HCT116 (cell line): ENCODE data around the gene LRP2. TPM values are rescaled to one million over a fixed set of nuclear protein-coding genes. Genes with fewer than 3 reads are reported as not detected.

ENCODE experiments used
- ATAC-seq: fragments of 200-7000 bp; cut with Tn5 transposase; 2 replicates; pipeline ENCODE4 v1.9.1; 2020; ENCODE audit warnings: mild to moderate bottlenecking, moderate library complexity
- BruUV-seq: library from RNA; stranded (reverse); fragments of 400-500 nt; replicated peaks from 2 replicates; lab custom pipeline; 2021; lab: Mats Ljungman, UMichigan
- CTCF ChIA-PET: fragments of 300-600 bp; sonication (Branson Sonifier 250); formaldehyde crosslinking; loops from one replicate; lab custom pipeline; 2021; ENCODE audit warnings: antibody characterized with exemption; lab: Charles Lee
- POLR2A ChIA-PET: fragments of 300-600, 350-600 bp; sonication (Branson Sonifier 250); formaldehyde crosslinking; loops from one replicate; lab custom pipeline; 2021; ENCODE audit warnings: antibody characterized with exemption; lab: Charles Lee
- RAD21 ChIA-PET, 2 experiments: fragments of 300-600 bp; sonication (Branson Sonifier 250); formaldehyde crosslinking; loops; one replicate each; lab custom pipeline; 2023; ENCODE audit warnings: low total read pairs in 2 of 2; ENCODE audit not compliant: uncharacterized antibody in 2 of 2, unreplicated experiment in 2 of 2, low non-redundant PET in 1 of 2; lab: Charles Lee
- DNase-seq: peaks from one replicate; pipeline ENCODE4 v3.0.0-alpha.2; 2010; ENCODE audit warnings: low read depth, low spot score
- H2AFZ ChIP-seq: fragments of 200-600 bp; shearing (Covaris generic), sonication (generic); 2 replicates; pipeline ENCODE4 v1.6.1; 2017; ENCODE audit warnings: low read depth, mixed run types, mixed read lengths, antibody characterized with exemption, low read length; ENCODE audit not compliant: poor library complexity, severe bottlenecking
- H3K27ac ChIP-seq: 2 replicates; pipeline ENCODE4 v1.5.1; 2012; ENCODE audit warnings: low read depth, low read length
- H3K27me3 ChIP-seq: fragments of 200-600 bp; sonication (generic); 2 replicates; pipeline ENCODE4 v1.6.1; 2016; ENCODE audit warnings: mixed run types, low read length, mixed read lengths; ENCODE audit not compliant: insufficient read depth
- H3K36me3 ChIP-seq, 2 experiments: fragments of 200-500 bp in 1 of 2; fragments of 200-600 bp in 1 of 2; sonication (Bioruptor generic) in 1 of 2; sonication (generic) in 1 of 2; 2 replicates each; pipeline versions ENCODE4 v1.5.1 to v1.6.1; 2014 to 2016; ENCODE audit warnings: low read length in 2 of 2, inconsistent platforms in 1 of 2, mixed read lengths in 1 of 2, mixed run types in 1 of 2; ENCODE audit not compliant: insufficient read depth in 2 of 2, control insufficient read depth in 1 of 2
- H3K4me1 ChIP-seq, 2 experiments: fragments of 200-600 bp in 1 of 2; sonication (generic) in 1 of 2; 2 replicates each; pipeline versions ENCODE4 v1.5.1 to v1.6.1; 2012 to 2017; ENCODE audit warnings: low read length in 2 of 2, inconsistent platforms in 1 of 2, mild to moderate bottlenecking in 1 of 2, mixed read lengths in 1 of 2, mixed run types in 1 of 2, moderate library complexity in 1 of 2; ENCODE audit not compliant: insufficient read depth in 2 of 2, control insufficient read depth in 1 of 2
- H3K4me2 ChIP-seq: fragments of 200-600 bp; sonication (generic); 2 replicates; pipeline ENCODE4 v1.6.1; 2017; ENCODE audit warnings: mixed run types, low read length, mixed read lengths
- H3K4me3 ChIP-seq, 2 experiments: fragments of 200-600 bp in 1 of 2; sonication (generic) in 1 of 2; replicated peaks in 1 of 2; 2 replicates each; pipeline ENCODE4 v1.5.1; 2011 to 2016; ENCODE audit warnings: low read length in 2 of 2, control low read depth in 1 of 2, low read depth in 1 of 2, mild to moderate bottlenecking in 1 of 2, mixed read lengths in 1 of 2, mixed run types in 1 of 2
- H3K79me2 ChIP-seq: fragments of 200-600 bp; sonication (generic); 2 replicates; pipeline ENCODE4 v1.6.1; 2017; ENCODE audit warnings: mild to moderate bottlenecking, mixed run types, low read length, moderate library complexity, mixed read lengths; ENCODE audit not compliant: insufficient read depth
- H3K9ac ChIP-seq: fragments of 200-600 bp; sonication (generic); 2 replicates; pipeline ENCODE4 v1.6.1; 2016; ENCODE audit warnings: low read length, mixed read lengths
- H3K9me2 ChIP-seq: fragments of 200-600 bp; sonication (generic), shearing (Covaris generic); 2 replicates; pipeline ENCODE4 v1.6.1; 2017; ENCODE audit warnings: mixed run types, mild to moderate bottlenecking, moderate library complexity; ENCODE audit not compliant: insufficient read depth
- H3K9me3 ChIP-seq, 2 experiments: fragments of 200-500 bp in 1 of 2; fragments of 200-600 bp in 1 of 2; sonication (Bioruptor generic) in 1 of 2; sonication (generic) in 1 of 2; 2 replicates each; pipeline ENCODE4 v1.6.1; 2014 to 2017; ENCODE audit warnings: low read length in 2 of 2, mixed read lengths in 2 of 2, inconsistent platforms in 1 of 2, low read depth in 1 of 2, mild to moderate bottlenecking in 1 of 2, mixed run types in 1 of 2, moderate library complexity in 1 of 2; ENCODE audit not compliant: control insufficient read depth in 1 of 2, insufficient read depth in 1 of 2
- H4K20me1 ChIP-seq: fragments of 200-600 bp; sonication (generic), shearing (Covaris generic); 2 replicates; pipeline ENCODE4 v1.6.1; 2017; ENCODE audit warnings: mixed run types, mild to moderate bottlenecking, moderate library complexity; ENCODE audit not compliant: insufficient read depth
- CBX3 ChIP-seq: IDR thresholded peaks from 2 replicates; pipeline ENCODE4 v1.6.1; 2012; ENCODE audit warnings: low read depth
- CEBPB ChIP-seq: IDR thresholded peaks from 2 replicates; pipeline ENCODE4 v1.6.1; 2012; ENCODE audit warnings: low read depth
- ELF1 ChIP-seq: IDR thresholded peaks from 2 replicates; pipeline ENCODE4 v1.6.1; 2012; ENCODE audit warnings: low read depth, borderline replicate concordance
- EZH2 ChIP-seq: fragments of 200-600 bp; sonication (generic); IDR thresholded peaks from 2 replicates; pipeline ENCODE4 v1.6.1; 2017; ENCODE audit warnings: antibody characterized with exemption, mixed run types
- FOSL1 ChIP-seq: IDR thresholded peaks from 2 replicates; pipeline ENCODE4 v1.6.1; 2012; ENCODE audit warnings: low read depth
- POLR2A ChIP-seq: IDR thresholded peaks from 2 replicates; pipeline ENCODE4 v1.7.0; 2011; ENCODE audit warnings: borderline replicate concordance; ENCODE audit not compliant: insufficient read depth, insufficient read length; ENCODE audit errors: extremely low read depth
- RAD21 ChIP-seq: IDR thresholded peaks from 2 replicates; pipeline ENCODE4 v1.6.1; 2012; ENCODE audit warnings: low read depth, mild to moderate bottlenecking
- SIN3A ChIP-seq: IDR thresholded peaks from 2 replicates; pipeline ENCODE4 v1.6.1; 2012; ENCODE audit warnings: low read depth
- SP1 ChIP-seq: IDR thresholded peaks from 2 replicates; pipeline ENCODE4 v1.6.1; 2012; ENCODE audit warnings: low read depth
- SRF ChIP-seq: IDR thresholded peaks from 2 replicates; pipeline ENCODE4 v1.6.1; 2012; ENCODE audit warnings: low read depth
- TCF7L2 ChIP-seq: IDR thresholded peaks from 2 replicates; pipeline ENCODE4 v1.7.0; 2011; ENCODE audit warnings: borderline replicate concordance, inconsistent platforms; ENCODE audit not compliant: insufficient read depth, insufficient read length; ENCODE audit errors: extremely low read depth
- YY1 ChIP-seq: IDR thresholded peaks from 2 replicates; pipeline ENCODE4 v1.6.1; 2011; ENCODE audit warnings: low read length, low read depth, moderate library complexity, mild to moderate bottlenecking; ENCODE audit not compliant: insufficient replicate concordance; ENCODE audit errors: extremely low read depth
- ZNF274 ChIP-seq: fragments of 200-500 bp; sonication (Bioruptor generic); IDR thresholded peaks from 2 replicates; pipeline ENCODE4 v1.6.1; 2014; ENCODE audit warnings: mild to moderate bottlenecking, low read depth, low read length, inconsistent platforms
- intact Hi-C: fragments of 100-400 bp; cut with micrococcal nuclease; formaldehyde crosslinking; loops from 2 replicates; pipeline ENCODE4 v1.10.0; 2022
- total RNA-seq: library from RNA; stranded (reverse); gene quantifications from one replicate; pipeline ENCODE4 v1.2.1, GENCODE V29; 2021; ENCODE audit not compliant: unreplicated experiment
- TF ChIP-seq, protein P1 (sequence below), 3 experiments: fragments of 200-600 bp in 1 of 3; sonication (generic) in 1 of 3; IDR thresholded peaks in 2 of 3; conservative IDR thresholded peaks in 1 of 3; 2 replicates each; pipeline ENCODE4 v1.5.1; 2012 to 2017; ENCODE audit warnings: low read depth in 2 of 3, low read length in 2 of 3, antibody characterized with exemption in 1 of 3, borderline replicate concordance in 1 of 3, control low read depth in 1 of 3, mild to moderate bottlenecking in 1 of 3, mixed read lengths in 1 of 3, mixed run types in 1 of 3, moderate library complexity in 1 of 3; ENCODE audit not compliant: insufficient read depth in 1 of 3
- TF ChIP-seq, protein P2 (sequence below): IDR thresholded peaks from 2 replicates; pipeline ENCODE4 v1.6.1; 2012
- TF ChIP-seq, protein P3 (sequence below): IDR thresholded peaks from 2 replicates; pipeline ENCODE4 v1.6.1; 2012
- TF ChIP-seq, protein P4 (sequence below): IDR thresholded peaks from 2 replicates; pipeline ENCODE4 v1.6.1; 2012; ENCODE audit warnings: low read depth
- TF ChIP-seq, protein P5 (sequence below): IDR thresholded peaks from 2 replicates; pipeline ENCODE4 v1.6.1; 2011; ENCODE audit warnings: mild to moderate bottlenecking, low read length, moderate library complexity; ENCODE audit not compliant: insufficient replicate concordance; ENCODE audit errors: extremely low read depth

LRP2 gene
- total RNA-seq, 1 experiment from 2014 or later: 0.20 TPM

DNA sequence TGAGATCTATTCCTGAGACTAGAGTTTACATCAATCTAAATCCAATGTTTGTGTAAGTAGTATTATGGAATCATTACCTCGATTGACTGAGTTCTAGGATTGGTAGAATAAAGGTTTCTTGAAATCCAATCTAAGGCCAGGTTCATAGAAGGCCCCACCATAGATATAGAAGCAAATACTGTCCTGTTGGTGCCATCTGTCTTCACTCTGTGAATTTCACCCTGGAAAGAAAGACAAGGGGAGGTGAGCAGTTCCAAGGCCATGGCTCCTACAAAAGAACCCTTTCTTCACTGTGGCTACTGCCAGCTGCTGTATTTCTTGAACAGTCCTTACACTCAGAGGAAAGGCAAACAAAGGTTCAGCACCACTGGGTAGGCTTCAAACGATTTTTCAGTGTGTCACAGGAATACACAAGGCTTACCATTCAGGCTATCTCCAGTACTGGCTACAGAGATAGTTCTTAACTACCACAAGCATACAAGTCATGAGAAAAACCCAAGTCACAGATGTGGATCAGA is 137.0 kb downstream of the LRP2 start:
- Histone ChIP-seq H3K4me3 (no peak overlapping the region), H3K36me3 (no peaks in the 10 kb centered on the region), H4K20me1 (no peaks in the 10 kb centered on the region), H3K27ac (no peak overlapping the region), H3K4me1 (peaks cover 0 to 4% of the 10 kb centered on the region in 2 experiments; a peak in 1 of 4 replicates), H3K9ac (no peak overlapping the region), H3K4me2 (no peak overlapping the region), H3K9me3 (no peaks in the 10 kb centered on the region), H3K27me3 (no peaks in the 10 kb centered on the region), H3K79me2 (no peaks in the 10 kb centered on the region), H3K9me2 (no peaks in the 10 kb centered on the region), H2AFZ (no peak overlapping the region)
- CTCF ChIA-PET: no interaction called here
- POLR2A ChIA-PET: no interaction called here
- no TSS peak for BruUV-seq
- TF ChIP-seq, protein P1, sequence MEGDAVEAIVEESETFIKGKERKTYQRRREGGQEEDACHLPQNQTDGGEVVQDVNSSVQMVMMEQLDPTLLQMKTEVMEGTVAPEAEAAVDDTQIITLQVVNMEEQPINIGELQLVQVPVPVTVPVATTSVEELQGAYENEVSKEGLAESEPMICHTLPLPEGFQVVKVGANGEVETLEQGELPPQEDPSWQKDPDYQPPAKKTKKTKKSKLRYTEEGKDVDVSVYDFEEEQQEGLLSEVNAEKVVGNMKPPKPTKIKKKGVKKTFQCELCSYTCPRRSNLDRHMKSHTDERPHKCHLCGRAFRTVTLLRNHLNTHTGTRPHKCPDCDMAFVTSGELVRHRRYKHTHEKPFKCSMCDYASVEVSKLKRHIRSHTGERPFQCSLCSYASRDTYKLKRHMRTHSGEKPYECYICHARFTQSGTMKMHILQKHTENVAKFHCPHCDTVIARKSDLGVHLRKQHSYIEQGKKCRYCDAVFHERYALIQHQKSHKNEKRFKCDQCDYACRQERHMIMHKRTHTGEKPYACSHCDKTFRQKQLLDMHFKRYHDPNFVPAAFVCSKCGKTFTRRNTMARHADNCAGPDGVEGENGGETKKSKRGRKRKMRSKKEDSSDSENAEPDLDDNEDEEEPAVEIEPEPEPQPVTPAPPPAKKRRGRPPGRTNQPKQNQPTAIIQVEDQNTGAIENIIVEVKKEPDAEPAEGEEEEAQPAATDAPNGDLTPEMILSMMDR (IDR thresholded peaks at IDR 0.05 in 2 of 3, conservative IDR thresholded peaks at IDR 0.05 in 1 of 3; ENCODE audit: borderline replicate concordance in 1 of 3, insufficient read depth in 1 of 3, low read depth in 2 of 3, low read length in 2 of 3): no peak
- TF ChIP-seq, protein P2, sequence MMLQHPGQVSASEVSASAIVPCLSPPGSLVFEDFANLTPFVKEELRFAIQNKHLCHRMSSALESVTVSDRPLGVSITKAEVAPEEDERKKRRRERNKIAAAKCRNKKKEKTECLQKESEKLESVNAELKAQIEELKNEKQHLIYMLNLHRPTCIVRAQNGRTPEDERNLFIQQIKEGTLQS: no peak
- TF ChIP-seq SIN3A (no peak), ZNF274 (no peak), YY1 (no peak), TCF7L2 (no peak), ELF1 (no peak), SP1 (no peak), SRF (no peak), FOSL1 (no peak), POLR2A (no peak), RAD21 (no peak), CEBPB (no peak), CBX3 (no peak), EZH2 (no peak)
- TF ChIP-seq, protein P3, sequence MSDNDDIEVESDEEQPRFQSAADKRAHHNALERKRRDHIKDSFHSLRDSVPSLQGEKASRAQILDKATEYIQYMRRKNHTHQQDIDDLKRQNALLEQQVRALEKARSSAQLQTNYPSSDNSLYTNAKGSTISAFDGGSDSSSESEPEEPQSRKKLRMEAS: no peak
- TF ChIP-seq, protein P4, sequence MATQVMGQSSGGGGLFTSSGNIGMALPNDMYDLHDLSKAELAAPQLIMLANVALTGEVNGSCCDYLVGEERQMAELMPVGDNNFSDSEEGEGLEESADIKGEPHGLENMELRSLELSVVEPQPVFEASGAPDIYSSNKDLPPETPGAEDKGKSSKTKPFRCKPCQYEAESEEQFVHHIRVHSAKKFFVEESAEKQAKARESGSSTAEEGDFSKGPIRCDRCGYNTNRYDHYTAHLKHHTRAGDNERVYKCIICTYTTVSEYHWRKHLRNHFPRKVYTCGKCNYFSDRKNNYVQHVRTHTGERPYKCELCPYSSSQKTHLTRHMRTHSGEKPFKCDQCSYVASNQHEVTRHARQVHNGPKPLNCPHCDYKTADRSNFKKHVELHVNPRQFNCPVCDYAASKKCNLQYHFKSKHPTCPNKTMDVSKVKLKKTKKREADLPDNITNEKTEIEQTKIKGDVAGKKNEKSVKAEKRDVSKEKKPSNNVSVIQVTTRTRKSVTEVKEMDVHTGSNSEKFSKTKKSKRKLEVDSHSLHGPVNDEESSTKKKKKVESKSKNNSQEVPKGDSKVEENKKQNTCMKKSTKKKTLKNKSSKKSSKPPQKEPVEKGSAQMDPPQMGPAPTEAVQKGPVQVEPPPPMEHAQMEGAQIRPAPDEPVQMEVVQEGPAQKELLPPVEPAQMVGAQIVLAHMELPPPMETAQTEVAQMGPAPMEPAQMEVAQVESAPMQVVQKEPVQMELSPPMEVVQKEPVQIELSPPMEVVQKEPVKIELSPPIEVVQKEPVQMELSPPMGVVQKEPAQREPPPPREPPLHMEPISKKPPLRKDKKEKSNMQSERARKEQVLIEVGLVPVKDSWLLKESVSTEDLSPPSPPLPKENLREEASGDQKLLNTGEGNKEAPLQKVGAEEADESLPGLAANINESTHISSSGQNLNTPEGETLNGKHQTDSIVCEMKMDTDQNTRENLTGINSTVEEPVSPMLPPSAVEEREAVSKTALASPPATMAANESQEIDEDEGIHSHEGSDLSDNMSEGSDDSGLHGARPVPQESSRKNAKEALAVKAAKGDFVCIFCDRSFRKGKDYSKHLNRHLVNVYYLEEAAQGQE: no peak
- TF ChIP-seq, protein P5, sequence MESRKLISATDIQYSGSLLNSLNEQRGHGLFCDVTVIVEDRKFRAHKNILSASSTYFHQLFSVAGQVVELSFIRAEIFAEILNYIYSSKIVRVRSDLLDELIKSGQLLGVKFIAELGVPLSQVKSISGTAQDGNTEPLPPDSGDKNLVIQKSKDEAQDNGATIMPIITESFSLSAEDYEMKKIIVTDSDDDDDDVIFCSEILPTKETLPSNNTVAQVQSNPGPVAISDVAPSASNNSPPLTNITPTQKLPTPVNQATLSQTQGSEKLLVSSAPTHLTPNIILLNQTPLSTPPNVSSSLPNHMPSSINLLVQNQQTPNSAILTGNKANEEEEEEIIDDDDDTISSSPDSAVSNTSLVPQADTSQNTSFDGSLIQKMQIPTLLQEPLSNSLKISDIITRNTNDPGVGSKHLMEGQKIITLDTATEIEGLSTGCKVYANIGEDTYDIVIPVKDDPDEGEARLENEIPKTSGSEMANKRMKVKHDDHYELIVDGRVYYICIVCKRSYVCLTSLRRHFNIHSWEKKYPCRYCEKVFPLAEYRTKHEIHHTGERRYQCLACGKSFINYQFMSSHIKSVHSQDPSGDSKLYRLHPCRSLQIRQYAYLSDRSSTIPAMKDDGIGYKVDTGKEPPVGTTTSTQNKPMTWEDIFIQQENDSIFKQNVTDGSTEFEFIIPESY: no peak
- no peak for DNase-seq
- no peak for ATAC-seq
- intact Hi-C loops: no loop called here
- RAD21 ChIA-PET: no interaction called here
